NCI-H774 (cell line): ENCODE data around the gene GRWD1.
"Not testable (repeated sequence)": the region's sequence is repeated elsewhere in the genome, so short reads cannot be mapped to it uniquely, and the experiment has no call there.

ENCODE experiments used
- DNase-seq: peaks from one replicate; lab custom pipeline; 2025; lab: John Stamatoyannopoulos, UW

Gene GRWD1

DNA sequence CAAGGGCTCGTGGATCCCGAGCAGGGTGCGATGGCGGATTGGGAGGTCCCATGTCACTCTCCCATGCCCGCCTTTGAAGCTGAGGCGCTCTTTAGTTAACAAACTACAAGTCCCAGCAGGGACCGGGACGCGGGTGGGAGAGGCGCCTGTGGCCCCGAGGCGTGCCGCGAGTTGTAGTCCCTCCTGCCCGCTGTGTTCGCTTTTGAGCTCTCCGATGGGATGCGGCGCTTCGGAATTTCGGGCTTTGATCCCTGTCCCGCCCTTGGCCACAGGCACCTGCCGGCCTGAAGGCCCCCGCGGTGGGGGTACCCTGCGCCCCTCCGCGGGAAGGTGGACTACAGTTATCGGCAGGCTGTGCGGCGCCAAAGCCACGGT is 34.4 kb downstream of the GRWD1 start:
- DNase-seq = no peak

DNA sequence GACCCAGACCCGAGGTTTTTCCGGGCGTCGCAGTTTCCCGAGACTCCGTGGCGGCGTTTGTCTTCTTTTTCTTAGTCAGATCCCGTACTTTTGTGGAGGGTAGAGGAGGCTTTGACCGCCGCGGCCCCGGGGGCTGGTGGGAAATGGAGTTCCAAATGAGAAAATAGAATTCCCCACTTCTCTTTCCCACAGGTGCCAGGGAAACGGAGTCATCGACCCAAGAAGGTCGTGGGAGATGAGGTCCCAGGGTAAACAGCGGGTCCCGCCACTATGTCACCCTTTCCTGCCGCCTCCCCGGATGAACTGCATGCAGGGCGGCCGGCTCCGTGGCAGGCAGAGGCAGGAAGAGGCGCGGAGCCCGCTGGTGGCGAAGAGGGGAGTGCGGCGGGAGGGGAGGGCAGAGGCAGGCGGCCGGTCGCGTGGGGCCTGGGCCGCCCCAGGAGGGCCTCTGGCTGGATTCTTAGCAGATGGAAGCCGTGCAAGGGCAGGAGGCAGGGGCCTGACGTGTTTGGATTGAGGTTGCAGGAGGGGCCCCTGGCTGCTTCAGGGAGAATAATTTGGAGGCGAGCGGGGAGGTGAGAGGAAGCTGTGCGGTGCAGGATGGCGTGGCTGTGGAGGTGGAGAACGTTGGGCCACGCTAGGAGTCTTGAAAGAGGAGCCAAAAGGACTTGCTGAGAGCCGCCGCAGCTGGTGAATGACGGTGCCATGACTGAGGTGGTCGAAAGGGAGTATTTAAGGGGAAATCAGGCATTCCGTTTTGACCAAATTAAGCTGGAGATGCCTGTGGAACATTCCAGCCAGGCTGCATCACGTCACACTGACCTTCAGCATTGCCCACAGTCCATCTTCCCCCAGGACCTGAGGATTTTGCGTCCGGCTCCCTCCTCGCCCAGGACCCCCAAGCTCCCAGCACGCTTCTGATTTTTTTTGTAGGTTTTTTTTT is 35.0 kb downstream of the GRWD1 start:
- no peak for DNase-seq

DNA sequence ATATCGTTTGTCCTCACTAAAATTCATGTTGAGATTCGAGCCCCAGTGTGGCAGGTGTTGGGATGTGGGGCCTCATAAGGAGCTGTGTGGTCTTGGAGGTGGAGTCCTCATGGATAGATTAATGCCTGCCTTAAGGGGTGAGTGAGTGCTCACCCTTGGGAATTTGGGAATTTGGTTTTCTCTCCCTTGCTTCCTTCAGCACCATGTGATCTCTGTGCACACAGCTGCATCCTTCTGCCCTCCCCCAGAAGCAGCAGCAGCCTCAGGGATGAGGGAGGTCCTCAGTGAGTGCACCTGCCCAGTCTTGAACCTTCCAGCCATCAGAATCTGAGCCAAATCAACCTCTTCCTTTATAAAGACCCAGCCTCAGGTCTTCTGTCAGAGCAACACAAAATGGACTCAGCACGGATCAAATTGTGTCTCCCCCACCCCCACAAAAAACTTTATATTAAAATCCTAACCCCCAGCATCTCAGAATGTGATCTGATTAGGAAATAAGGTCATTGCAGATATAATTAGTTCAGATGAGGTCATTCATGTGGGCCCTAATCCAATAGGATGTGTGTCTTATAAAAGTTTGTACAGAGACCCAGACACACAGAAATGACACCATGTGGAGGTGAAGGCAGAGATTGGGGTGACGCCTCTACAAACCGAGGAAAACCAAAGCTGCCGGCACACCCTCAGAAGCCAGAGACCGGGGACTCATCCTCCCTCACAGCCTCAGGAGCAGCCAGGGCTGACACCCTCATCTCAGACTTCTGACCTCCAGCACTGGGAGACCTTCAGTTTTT is 36.3 kb downstream of the GRWD1 start:
- DNase-seq = no peak

DNA sequence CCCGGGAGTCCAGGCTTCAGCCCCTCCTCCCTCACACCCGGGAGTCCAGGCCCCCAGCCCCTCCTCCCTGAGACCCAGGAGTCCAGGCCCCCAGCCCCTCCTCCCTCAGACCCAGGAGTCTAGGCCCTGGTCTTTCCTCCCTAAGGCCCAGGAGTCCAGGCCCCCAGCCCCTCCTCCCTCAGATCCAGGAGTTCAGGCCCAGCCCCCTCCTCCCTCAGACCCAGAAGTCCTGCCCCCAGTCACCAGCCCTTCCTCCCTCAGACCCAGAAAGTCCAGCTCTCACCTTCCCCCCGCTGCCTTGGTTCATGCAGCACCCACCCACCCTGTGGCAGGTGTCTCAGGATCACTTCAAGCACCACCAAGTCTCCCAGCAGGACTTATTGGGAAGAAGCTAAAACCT is 37.5 kb downstream of the GRWD1 start:
- DNase-seq = no peak

DNA sequence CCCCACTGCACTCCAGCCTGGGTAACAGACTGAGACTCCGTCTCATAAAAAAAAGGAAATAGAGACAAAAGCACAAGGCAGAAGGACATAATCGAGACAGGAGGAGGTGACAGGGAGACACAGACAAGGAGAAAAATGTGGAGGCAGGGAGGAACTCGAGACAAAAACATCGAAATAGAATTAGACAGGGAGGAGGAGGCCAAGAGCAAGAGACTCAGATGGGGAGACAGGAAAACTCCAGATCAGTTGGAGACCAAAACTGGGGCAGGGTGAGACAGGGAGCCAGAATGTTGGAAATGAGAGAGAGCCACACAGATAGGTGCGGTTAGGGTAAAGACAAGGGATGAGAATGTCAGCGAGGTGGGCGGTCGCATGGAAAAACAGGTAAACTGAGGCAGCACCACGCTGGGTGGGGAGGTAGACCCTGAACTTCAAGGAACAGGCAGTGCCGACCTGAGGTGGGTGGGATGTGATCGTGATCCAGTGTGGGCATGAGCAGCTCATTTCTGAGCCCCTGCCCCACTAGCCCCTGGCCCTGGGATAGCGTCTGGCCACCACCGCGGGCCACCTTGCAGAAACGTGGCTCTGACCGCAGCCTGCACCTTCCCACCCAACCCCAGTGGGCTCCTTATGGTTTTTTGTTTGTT is 38.6 kb downstream of the GRWD1 start:
- DNase-seq = no peak

DNA sequence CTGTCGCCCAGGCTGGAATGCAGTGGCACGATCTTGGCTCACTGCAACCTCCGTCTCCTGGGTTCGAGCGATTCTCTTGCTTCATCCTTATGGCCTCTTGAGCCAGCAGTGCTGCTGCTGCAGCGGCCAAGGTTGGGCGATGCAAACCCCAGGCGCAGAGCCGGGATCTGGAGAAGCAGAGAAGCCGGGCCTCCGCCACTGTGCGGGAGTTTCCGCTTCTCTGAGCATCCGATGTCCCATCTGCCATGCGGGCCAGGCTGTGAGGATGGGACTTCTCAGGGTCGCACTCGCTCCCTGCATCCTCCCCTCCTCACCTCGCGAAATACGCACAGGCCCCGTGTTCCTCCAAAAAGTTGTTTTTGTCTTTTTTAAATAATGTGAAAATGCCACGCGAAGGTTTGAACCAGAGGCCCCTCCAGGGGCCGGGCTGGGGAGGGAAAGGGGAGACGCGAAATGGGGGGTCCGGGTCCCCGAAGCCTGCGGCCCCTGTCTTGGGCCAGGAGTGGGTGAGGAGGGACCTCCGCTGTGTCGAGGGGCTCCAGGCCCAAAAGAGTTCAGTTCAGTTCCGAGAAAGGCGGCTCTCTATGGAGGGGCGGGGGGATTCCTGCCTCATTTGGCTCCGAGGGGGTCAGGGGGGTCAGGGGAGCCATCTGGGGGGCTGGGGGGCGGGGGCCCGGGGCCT is 39.3 kb downstream of the GRWD1 start:
- DNase-seq = no peak

DNA sequence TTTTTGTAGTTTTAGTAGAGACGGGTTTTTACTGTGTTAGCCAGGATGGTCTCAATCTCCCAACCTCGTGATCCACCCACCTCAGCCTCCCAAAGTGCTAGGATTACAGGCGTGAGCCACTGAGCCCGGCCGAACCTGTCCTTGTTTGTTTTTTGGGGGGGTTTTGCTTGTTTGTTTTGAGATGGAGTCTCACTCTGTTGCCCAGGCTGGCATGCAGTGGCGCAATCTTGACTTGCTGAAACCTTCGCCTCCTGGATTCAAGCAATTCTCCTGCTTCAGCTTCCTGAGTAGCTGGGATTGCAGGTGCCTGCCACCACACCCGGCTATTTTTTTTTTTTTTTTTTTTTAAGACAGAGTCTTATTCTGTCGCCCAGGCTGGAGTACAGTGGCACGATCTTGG is 40.9 kb downstream of the GRWD1 start:
- not testable (repeated sequence) for DNase-seq

DNA sequence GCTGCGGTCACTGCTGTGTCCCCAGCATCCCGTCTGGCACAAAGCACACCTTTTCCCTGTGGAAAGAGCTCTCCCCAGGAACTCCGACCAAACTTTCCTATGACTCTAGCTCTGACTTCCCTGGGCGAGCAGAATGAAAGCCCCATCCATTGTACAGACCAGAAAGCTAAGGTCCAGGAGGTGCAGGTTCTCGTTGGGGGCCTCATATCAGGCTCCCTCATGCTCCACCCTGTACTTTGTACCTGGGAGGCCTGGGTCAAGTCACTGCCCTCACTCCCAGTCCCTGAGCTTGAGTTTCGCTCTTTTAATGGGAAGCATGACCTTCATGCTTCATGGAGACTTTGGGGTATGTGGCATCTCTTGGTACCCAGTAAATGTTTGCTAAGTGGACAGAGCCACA is 41.8 kb downstream of the GRWD1 start:
- DNase-seq = no peak

DNA sequence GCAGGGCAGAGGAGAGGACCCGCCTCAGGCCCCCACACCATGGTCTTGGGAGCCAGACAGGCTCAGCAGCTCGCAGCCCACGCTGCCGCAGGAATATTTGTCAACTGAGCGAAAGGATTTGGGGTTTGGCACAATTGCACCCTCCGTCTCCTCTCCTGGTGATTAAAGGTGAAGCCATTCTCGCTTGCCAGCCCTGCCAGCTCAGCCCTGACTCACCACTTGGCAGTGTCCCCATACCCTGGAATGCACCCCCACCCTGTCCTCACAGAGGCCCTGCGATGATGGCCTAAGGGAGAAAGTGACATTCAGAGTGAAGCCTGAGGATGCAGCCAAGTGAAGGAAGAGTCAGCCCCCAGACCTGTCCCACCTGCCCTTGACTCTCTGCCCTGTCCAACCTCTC is 42.2 kb downstream of the GRWD1 start:
- no peak for DNase-seq

DNA sequence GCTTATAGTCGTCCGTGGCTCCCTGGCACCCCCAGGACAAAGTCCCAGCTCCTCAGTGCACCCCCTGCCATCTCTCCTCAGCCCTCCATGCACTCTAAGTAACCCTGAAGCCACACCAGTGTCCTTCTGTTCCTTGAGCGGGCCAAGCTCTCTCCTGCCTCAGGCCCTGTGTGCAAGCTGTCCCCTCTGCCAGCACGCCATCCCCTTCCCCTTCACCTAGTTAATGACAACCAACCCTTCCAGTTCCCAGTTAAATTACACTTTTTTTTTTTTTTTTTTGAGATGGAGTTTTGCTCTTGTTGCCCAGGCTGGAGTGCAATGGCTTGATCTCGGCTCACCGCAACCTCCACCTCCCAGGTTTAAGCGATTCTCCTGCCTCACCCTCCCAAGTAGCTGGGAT is 42.7 kb downstream of the GRWD1 start:
- DNase-seq = not testable (repeated sequence)

DNA sequence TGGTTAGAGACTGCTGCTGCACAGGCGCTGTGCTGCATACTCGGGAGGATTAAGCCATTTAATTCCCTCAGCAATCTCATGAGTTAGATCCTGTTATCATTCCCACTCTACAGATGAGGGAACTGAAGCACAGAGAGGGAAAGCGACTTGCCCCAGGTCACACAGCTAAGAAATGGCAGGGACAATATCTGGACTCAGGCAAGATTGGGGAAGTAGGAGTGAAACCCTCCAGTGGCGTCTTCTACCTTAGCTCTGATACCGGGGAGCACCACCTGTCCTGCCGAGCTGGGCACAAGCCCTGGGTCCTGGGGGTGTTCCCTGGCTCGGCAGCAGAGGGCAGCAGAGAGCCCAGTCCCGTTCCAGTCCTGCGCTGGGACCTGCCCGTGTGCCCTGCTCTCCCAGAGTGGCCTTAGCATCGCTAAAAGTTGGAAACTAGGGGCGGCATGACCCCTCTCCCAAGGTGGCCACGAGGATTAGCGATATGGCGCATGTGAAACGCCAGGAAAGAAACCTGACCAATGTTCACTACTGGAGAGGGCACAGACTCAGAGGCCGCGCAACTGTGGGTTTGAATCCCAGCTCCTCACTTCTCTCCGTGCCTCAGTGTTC is 43.9 kb downstream of the GRWD1 start:
- DNase-seq = peak; percentile 36

DNA sequence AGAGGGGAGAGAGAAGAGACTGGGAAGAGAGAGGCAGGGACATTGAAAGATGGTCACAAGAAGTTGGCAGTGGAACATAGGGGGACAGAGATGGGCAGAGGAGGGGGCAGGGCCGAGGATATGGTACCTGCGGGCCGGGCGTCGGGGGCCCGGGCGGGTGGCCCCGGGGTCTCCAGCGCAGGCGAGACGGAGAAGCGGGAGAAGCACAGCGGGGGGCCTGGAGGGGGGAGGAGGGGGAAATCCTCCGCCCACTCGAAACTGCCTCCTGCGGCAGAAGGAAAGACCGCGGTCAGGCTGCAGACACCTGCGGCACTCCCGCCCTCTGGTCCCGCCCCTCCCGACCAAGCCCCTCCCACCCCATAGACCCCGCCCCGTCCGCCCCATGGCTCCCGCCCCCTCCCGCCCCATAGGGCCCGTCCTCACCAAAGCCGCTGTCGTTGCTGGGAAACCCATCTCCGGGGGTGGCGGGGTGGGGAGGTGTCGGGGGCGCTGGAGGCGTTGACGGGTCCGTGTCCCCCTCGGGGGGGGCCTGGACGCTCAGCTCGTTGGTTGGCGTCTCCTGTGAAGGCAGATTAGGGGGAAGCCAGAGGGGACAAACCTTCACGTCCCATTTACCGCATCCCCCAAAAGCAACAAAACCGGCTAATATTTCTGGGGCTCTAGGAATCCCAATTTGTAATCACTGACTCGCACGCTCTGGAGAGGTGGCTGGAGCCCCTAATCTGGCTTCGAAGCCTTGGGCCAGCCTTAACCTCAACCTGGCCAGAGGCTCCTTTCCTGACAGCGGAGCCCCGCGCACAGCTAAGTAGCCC is 45.4 kb downstream of the GRWD1 start:
- DNase-seq = peak; percentile 60

DNA sequence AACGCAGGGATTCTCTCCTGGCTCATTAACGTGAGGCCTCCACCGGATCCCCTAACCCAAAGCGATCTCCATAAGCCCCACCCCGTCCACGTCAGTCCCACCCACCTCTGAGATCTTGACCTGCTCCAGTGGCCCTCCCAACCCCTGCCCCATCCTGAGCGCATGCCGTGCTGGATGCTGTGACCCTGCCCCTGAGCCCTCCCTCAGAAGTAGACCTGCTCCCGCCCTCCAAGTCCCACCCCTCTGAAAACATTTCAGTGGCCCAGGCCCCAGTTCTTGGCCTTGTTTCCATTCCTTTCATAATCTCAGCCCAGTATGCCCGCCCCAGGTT is 46.0 kb downstream of the GRWD1 start:
- no peak for DNase-seq

DNA sequence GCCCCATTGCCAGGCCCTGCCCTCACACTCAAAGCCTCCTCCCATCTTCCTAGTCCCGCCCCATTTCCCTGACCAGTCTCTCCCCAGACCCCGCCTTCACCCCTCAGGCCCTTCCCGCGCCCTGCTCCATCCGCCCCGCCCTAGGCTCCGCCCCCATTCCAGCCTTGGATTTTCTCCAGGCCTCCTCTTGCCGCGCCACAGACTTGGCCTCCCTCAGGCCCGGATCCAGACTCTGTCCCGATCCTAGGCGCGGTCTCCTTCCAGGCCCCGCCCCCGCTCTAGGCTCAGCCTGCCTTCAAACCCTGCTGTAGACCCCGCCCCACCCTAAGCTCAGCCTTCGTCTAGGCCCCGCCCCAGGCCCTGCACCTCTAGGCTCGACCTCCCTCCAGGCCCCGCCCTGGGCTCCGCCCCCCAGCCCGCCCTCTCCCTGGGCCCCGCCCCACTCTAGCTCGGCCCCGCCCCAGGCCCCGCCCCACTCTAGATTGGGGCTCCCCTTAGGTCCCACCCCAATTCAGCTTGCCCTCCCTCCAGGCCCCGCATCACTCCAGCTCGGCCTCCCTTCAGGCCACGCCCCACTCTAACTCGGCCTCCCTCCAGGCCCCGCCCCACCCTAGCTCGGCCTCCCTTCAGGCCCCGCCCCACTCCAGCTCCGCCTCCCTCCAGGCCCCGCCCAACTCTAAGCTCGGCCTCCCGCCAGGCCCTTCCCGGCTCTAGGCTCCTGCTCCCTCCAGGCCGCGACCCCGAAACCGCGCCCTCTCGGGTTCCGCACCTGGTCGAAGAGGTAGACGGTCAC is 47.3 kb downstream of the GRWD1 start:
- peak; percentile 99 for DNase-seq

DNA sequence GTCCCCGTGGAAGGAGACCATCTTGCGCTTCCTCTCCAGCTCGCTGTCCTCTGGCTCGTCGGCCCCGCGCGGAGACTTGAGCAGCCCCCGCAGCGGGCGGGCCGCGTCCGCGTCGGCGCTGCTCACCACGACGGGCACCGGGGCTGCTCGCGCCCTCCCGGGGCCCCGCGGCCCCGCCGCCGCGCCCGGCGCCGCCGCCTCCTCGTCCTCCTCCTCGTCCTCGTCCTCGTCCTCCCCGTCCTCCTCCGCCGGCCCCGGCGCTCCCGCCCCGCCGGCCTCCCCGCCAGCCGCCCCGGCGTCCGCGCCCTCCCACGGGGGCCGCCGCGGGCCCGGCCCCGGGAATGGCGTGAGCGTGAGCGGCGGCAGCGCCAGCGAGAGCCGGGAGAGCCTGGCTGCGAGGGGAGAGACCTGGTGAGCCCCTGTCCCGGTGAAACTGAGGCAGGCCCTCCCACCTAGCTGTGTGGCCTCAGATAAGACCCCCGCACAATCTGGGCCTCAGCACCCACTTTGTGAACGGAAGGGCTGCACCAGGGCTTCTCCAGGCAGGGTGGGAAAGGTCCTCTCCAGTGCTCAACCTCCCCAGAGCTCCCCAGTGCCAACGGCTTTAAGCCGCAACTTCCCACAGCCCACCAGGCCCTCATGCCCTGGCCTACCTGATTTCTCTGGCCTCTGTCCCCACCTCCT is 48.1 kb downstream of the GRWD1 start:
- DNase-seq = no peak

DNA sequence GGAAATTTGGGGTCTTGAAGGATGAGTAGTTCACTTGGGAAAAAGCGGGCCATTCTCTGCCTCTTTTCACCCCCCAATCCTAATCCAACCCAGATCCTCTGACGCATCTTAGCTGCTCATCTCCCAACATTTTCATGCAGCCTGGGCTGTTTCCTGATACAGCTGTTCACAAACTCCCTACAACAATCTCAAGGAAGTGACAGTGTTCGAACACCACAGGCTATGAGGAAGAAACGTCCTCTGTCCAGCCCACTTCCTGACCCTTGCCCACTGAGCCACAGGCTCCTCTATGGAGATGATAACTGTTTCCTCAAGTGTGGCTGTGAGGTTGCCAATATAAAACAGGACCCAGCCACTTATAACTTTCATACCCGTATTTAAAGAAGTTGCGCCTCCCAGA is 49.6 kb downstream of the GRWD1 start:
- no peak for DNase-seq

DNA sequence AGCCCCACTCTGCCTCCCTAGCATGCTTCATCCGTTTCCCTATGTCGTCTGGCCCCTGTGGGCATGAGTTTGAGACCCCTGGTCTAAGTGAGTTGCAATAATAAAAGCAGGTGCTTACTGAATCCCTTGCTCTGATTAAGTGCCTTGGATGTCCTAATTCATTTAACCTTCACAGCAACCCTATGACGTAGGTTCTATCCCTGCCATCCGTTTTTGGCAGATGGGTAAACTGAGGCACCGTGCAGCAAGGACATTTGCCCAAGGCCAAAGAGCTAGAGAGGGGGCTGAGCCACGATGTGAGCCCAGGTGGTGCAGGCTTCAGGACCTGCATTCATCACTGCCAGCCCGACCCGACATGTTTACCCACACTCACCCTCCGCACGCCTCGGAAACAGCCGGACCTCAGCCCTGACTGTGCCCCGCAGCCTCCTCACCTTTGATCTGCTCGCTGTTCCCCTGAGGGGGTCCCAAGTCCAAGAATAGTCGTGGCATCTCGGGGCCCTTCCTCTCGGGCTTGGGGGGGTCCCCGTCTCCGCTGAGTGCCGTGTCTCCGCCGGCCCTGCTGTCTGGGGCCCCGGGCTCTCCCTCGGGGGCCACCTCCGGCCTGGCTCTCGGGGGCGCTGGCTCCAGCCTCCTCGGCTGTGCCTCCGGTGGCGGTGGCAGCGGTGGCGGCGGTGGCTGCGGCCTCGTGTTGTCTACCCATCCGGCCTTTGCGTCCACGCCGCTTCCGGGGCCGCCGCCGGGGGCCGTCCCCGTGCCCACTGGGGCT is 51.4 kb downstream of the GRWD1 start:
- DNase-seq = no peak

DNA sequence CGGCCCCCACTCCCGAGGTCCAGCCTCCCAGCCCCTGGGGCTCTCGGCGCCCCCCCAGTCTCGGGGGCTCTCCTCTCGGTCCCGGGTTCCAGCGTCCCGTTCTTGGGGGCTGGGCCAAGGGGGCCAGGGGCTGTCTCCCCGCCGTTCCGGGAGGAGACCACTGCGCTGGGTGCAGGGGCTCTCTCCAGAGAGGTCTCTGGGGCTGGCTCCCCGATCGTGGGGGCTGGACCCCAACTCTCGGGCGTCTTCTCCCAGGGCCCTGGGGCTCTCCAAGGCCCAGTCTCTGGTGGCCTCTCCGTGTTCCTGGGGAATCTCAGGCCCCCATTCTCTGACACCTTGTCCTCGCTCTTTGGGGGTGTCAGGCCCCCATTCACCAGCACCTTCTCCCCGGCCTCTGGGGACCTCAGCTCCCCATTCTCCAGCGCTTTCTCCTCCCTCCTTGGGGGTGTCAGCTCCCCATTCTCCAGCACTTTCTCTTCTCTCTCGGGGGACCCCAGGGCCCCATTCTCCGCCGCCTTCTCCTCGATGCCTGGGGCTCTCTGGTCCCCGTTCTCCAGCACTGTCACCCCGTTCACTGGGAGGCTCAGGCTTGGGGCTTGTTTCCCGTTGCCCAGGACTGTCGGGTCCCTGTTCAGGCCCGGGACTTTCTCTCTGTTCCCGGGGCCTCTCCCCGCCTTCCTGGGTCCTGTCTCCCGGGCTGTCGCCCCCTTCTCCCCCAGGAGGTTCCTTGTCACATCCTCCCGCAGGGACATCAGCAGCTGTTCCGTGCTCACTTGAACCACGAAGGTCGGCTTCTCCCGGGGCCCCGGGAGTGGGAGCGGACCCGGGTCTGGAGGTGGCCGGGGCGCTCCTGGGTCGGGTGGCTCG is 52.2 kb downstream of the GRWD1 start:
- DNase-seq = no peak
